Measurements from ENCODE around the gene CIDEB. TPM values are rescaled to one million over a fixed set of nuclear protein-coding genes. Genes with fewer than 3 reads are reported as not detected.

The CIDEB gene
- total and polyA plus RNA-seq, 2 of the 13 experiments (the other 11 are each of a cell fraction or from before 2014, with no cell fraction given), result 35.8 to 110 TPM

GRCh38 chr14:24314377-24315193, 6.8 kb upstream of the CIDEB start (continued):
- TF ChIP-seq ZNF318 (CRISPR knock-in tag; IDR thresholded peaks at IDR 0.05) (no peak), AGO1 (IDR thresholded peaks at IDR 0.05; ENCODE audit: low read depth, low read length, poor library complexity, severe bottlenecking) (no peak), SRSF9 (IDR thresholded peaks at IDR 0.05; ENCODE audit: borderline replicate concordance, insufficient read depth, low read depth, low read length, poor library complexity, severe bottlenecking) (no peak), RXRB (CRISPR knock-in tag; IDR thresholded peaks at IDR 0.05; ENCODE audit: borderline replicate concordance) (no peak), DR1 (CRISPR knock-in tag; IDR thresholded peaks at IDR 0.05) (no peak), ZNF597 (CRISPR knock-in tag; IDR thresholded peaks at IDR 0.05) (no peak), TCF12 (IDR thresholded peaks at IDR 0.05) (no peak), TCF12 (CRISPR knock-in tag; IDR thresholded peaks at IDR 0.05) (no peak), ZSCAN22 (CRISPR knock-in tag; IDR thresholded peaks at IDR 0.05) (no peak)
- TF ChIP-seq, protein P1, sequence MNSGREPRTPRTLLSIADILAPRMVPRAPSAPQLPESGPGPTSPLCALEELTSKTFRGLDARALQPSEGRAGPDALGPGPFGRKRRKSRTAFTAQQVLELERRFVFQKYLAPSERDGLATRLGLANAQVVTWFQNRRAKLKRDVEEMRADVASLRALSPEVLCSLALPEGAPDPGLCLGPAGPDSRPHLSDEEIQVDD (CRISPR knock-in tag; IDR thresholded peaks at IDR 0.05; ENCODE audit: borderline replicate concordance), result 0 out of 2 replicates have a peak, but pooled peaks have one; percentile 43
- TF ChIP-seq, protein P2, sequence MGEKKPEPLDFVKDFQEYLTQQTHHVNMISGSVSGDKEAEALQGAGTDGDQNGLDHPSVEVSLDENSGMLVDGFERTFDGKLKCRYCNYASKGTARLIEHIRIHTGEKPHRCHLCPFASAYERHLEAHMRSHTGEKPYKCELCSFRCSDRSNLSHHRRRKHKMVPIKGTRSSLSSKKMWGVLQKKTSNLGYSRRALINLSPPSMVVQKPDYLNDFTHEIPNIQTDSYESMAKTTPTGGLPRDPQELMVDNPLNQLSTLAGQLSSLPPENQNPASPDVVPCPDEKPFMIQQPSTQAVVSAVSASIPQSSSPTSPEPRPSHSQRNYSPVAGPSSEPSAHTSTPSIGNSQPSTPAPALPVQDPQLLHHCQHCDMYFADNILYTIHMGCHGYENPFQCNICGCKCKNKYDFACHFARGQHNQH (CRISPR knock-in tag; IDR thresholded peaks at IDR 0.05), result no peak
- TF ChIP-seq, protein P3, sequence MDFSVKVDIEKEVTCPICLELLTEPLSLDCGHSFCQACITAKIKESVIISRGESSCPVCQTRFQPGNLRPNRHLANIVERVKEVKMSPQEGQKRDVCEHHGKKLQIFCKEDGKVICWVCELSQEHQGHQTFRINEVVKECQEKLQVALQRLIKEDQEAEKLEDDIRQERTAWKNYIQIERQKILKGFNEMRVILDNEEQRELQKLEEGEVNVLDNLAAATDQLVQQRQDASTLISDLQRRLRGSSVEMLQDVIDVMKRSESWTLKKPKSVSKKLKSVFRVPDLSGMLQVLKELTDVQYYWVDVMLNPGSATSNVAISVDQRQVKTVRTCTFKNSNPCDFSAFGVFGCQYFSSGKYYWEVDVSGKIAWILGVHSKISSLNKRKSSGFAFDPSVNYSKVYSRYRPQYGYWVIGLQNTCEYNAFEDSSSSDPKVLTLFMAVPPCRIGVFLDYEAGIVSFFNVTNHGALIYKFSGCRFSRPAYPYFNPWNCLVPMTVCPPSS (IDR thresholded peaks at IDR 0.05), result no peak
- TF ChIP-seq, protein P4, sequence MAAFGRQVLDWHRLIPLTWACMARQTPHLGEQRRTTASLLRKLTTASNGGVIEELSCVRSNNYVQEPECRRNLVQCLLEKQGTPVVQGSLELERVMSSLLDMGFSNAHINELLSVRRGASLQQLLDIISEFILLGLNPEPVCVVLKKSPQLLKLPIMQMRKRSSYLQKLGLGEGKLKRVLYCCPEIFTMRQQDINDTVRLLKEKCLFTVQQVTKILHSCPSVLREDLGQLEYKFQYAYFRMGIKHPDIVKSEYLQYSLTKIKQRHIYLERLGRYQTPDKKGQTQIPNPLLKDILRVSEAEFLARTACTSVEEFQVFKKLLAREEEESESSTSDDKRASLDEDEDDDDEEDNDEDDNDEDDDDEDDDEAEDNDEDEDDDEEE (CRISPR knock-in tag; IDR thresholded peaks at IDR 0.05), result no peak

Measured in HepG2 (cell line).